Measurements from ENCODE around the gene KCNIP3. TPM values are rescaled to one million over a fixed set of nuclear protein-coding genes. Genes with fewer than 3 reads are reported as not detected.
A peak's percentile ranks its signal among the peaks of the same experiment; 100 is the strongest.
"Not testable (repeated sequence)": the region's sequence is repeated elsewhere in the genome, so short reads cannot be mapped to it uniquely, and the experiment has no call there.

The KCNIP3 gene
- total RNA-seq, 3 donors from 2014 or later (not counting 1 experiment from before 2014, with no cell fraction given), result 0.52 to 1.4 TPM; not detected in 1

DNA sequence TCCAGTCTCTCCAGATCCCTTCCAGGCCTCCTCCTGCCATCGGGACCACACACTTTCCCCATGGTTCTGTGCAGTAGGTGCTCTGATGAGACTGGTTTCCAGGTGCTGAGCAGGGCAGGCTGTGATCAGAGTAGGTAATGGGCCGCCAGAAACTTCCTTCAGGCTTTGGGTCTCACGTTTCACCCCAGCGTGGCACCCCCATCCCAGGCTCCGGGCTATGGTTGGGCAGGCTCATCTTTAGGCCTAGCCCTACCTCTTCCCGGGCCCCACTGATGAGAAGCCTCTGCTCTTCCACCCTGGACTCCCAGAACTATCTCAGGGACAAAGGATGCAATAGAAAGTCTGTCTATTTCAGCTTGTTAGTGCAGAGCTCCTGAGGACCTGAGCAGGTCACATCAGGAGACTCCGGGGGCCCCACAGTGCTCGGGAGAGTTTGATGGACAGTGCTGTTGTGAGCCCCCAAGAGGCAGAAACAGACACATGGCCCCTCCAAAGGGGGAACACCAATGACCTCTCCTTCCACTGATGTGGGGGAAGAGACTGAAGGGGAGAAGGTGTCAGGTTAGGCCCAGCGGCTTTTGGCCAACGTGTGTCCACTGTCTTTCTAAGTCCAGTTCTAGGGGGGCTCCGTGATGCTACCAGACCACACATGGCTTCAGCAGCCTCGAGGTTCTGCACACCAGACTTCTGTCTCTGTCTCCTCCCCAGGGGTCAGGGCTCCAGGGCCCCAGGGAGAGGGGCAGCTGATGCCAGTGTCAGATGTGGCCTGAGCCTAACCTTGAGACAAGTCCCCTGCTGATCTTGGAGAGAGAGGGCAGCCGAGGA is 28.7 kb upstream of the KCNIP3 start:
- WGBS (ENCODE audit: insufficient coverage), result 85% methylated on average over 13 of the region's 13 CpGs
- no peaks in the 10 kb centered on the region for H3K36me3 Mint-ChIP-seq
- peaks cover 0 to 3% of the 10 kb centered on the region in 2 donors for H3K27me3 Mint-ChIP-seq (ENCODE audit: low read depth in 2 of 2)
- H3K4me1 ChIP-seq (ENCODE audit: control insufficient read depth, insufficient read depth, low read length), result no peaks in the 10 kb centered on the region
- no peak overlapping the region for H3K4me3 ChIP-seq (ENCODE audit: low read length)
- no peak for ATAC-seq
- intact Hi-C loops (cut with micrococcal nuclease), result no loop called here
- no peak overlapping the region for H3K27ac ChIP-seq (ENCODE audit: low read length)
- H3K9me3 ChIP-seq (ENCODE audit: control insufficient read depth, insufficient read depth, low read length), result no peaks in the 10 kb centered on the region
- H3K4me3 Mint-ChIP-seq, result no peak overlapping the region
- H3K4me1 Mint-ChIP-seq, result no peaks in the 10 kb centered on the region
- H3K9me3 Mint-ChIP-seq, result no peaks in the 10 kb centered on the region
- TF ChIP-seq, protein P1, sequence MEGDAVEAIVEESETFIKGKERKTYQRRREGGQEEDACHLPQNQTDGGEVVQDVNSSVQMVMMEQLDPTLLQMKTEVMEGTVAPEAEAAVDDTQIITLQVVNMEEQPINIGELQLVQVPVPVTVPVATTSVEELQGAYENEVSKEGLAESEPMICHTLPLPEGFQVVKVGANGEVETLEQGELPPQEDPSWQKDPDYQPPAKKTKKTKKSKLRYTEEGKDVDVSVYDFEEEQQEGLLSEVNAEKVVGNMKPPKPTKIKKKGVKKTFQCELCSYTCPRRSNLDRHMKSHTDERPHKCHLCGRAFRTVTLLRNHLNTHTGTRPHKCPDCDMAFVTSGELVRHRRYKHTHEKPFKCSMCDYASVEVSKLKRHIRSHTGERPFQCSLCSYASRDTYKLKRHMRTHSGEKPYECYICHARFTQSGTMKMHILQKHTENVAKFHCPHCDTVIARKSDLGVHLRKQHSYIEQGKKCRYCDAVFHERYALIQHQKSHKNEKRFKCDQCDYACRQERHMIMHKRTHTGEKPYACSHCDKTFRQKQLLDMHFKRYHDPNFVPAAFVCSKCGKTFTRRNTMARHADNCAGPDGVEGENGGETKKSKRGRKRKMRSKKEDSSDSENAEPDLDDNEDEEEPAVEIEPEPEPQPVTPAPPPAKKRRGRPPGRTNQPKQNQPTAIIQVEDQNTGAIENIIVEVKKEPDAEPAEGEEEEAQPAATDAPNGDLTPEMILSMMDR (IDR thresholded peaks at IDR 0.05), result no peak
- peak in 1 of 2 donors; percentile 11 for DNase-seq
- H3K27ac Mint-ChIP-seq, result no peak overlapping the region
- H3K36me3 ChIP-seq (ENCODE audit: control insufficient read depth, insufficient read depth, low read length), result no peaks in the 10 kb centered on the region
- no peaks in the 10 kb centered on the region for H3K27me3 ChIP-seq (ENCODE audit: control insufficient read depth, insufficient read depth, low read length)

DNA sequence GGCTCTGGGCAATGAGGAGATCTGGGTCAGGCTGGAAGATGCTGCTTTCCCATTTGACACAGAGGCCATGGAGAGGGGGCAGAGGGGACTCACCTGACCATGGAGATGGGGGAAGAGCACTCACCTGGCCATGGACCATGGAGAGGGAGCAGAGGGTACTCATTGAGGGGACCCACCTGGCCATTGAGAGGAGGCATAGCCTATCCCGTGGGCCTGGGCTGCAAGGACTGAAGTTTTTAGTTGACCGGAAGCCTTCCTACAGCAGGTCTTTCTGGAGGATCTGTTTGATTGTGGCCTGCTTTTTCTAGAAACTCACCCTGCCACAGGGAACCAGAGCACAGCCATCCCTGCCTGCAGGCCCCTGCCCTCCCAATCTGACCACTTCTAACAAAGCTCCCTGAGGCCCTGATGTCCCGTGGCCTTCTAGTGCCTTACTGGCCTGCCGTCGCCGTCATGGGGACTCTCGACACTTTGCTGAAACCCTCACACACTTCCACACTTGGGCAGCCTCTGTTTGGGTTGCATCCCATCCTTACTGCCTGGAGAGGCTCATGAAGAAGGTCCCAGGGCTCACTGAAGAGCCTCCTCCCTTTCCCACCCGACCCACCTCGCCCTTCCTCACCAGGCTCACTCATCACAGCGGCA is 28.0 kb upstream of the KCNIP3 start:
- no peaks in the 10 kb centered on the region for H3K4me1 ChIP-seq (ENCODE audit: control insufficient read depth, insufficient read depth, low read length)
- ATAC-seq (no peak), DNase-seq (peak in 1 of 2 donors; percentile 9)
- H3K4me3 ChIP-seq (ENCODE audit: low read length), result no peak overlapping the region
- Mint-ChIP-seq H3K4me3 (no peak overlapping the region), H3K4me1 (no peaks in the 10 kb centered on the region), H3K27ac (no peak overlapping the region), H3K9me3 (no peaks in the 10 kb centered on the region), H3K27me3 (ENCODE audit: low read depth in 2 of 2) (peaks cover 0 to 3% of the 10 kb centered on the region in 2 donors), H3K36me3 (no peaks in the 10 kb centered on the region)
- H3K27me3 ChIP-seq (ENCODE audit: control insufficient read depth, insufficient read depth, low read length), result no peaks in the 10 kb centered on the region
- intact Hi-C loops (cut with micrococcal nuclease), result no loop called here
- TF ChIP-seq, protein P1 (IDR thresholded peaks at IDR 0.05), result no peak
- WGBS (ENCODE audit: insufficient coverage), result 97% methylated on average over 9 of the region's 10 CpGs
- H3K9me3 ChIP-seq (ENCODE audit: control insufficient read depth, insufficient read depth, low read length), result no peaks in the 10 kb centered on the region
- H3K27ac ChIP-seq (ENCODE audit: low read length), result no peak overlapping the region
- no peaks in the 10 kb centered on the region for H3K36me3 ChIP-seq (ENCODE audit: control insufficient read depth, insufficient read depth, low read length)

DNA sequence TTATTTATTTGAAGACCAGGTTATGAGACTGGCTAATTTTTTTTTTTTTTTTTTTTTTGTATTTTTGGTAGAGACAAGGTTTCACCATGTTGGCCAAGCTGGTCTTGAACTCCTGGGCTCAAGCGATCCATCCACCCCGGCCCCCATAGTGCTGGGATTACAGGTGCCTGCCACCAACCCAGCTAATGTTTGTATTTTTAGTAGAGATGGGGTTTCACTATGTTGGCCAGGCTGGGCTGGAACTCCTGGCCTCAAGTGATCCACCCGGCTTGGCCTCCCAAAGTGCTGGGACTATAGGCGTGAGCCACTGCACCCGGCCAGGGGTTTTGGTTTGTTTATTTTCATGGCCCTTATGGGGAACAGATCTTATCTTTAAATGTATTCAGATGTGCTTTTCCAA is 27.4 kb upstream of the KCNIP3 start:
- not testable (repeated sequence) for H3K4me1 ChIP-seq (ENCODE audit: control insufficient read depth, insufficient read depth, low read length)

DNA sequence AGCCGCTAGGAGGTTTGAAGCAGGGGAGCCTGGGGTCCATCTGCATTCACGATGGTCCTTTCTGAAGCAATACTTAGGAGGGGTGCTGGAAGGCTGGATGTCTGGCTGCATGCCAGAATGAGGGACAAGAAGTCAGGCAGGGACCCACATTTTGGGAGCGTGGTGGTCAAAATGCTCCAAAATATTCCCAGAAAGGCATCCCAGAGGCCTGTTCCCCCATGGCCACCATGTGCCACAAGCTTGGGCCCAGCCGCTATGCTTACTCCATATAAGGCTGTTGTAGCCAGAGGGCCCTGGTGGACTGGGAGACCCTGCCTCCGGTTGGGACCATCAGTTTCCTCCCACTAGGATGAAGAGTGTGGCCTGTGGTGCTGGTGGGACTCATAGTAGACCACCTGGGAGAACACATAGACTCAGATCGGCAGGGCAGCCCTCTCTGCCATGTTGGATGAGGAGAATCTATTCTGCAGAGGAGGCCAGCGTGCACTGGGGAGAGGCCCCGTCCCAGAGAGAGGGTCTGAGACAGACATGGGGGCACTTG is 26.5 kb upstream of the KCNIP3 start:
- H3K4me3 Mint-ChIP-seq, result no peak overlapping the region
- H3K4me1 Mint-ChIP-seq, result no peaks in the 10 kb centered on the region
- H3K27me3 Mint-ChIP-seq (ENCODE audit: low read depth in 2 of 2), result no peaks in the 10 kb centered on the region
- H3K9me3 Mint-ChIP-seq, result no peaks in the 10 kb centered on the region
- intact Hi-C loops (cut with micrococcal nuclease), result no loop called here
- TF ChIP-seq, protein P1 (IDR thresholded peaks at IDR 0.05), result no peak
- peak in 1 of 2 donors; percentile 10 for DNase-seq
- H3K27me3 ChIP-seq (ENCODE audit: control insufficient read depth, insufficient read depth, low read length), result no peaks in the 10 kb centered on the region
- no peak overlapping the region for H3K27ac Mint-ChIP-seq
- H3K9me3 ChIP-seq (ENCODE audit: control insufficient read depth, insufficient read depth, low read length), result no peaks in the 10 kb centered on the region
- H3K4me3 ChIP-seq (ENCODE audit: low read length), result no peak overlapping the region
- H3K27ac ChIP-seq (ENCODE audit: low read length), result no peak overlapping the region
- no peak for ATAC-seq
- 87% methylated on average over 8 of the region's 8 CpGs for WGBS (ENCODE audit: insufficient coverage)
- H3K36me3 Mint-ChIP-seq, result no peaks in the 10 kb centered on the region
- H3K36me3 ChIP-seq (ENCODE audit: control insufficient read depth, insufficient read depth, low read length), result no peaks in the 10 kb centered on the region
- H3K4me1 ChIP-seq (ENCODE audit: control insufficient read depth, insufficient read depth, low read length), result no peaks in the 10 kb centered on the region

More for the DNA sequence above, 27.4 kb upstream of the KCNIP3 start:
- WGBS (ENCODE audit: insufficient coverage), result 96% methylated on average over 5 of the region's 5 CpGs
- DNase-seq; ATAC-seq; H3K27me3 Mint-ChIP-seq (ENCODE audit: low read depth in 2 of 2); H3K36me3 Mint-ChIP-seq; intact Hi-C loops (cut with micrococcal nuclease); H3K27ac ChIP-seq (ENCODE audit: low read length); H3K4me3 Mint-ChIP-seq; H3K27ac Mint-ChIP-seq; H3K36me3 ChIP-seq (ENCODE audit: control insufficient read depth, insufficient read depth, low read length); H3K4me1 Mint-ChIP-seq; H3K27me3 ChIP-seq (ENCODE audit: control insufficient read depth, insufficient read depth, low read length); H3K9me3 Mint-ChIP-seq; H3K4me3 ChIP-seq (ENCODE audit: low read length); H3K9me3 ChIP-seq (ENCODE audit: control insufficient read depth, insufficient read depth, low read length): not testable (repeated sequence)

All from natural killer cell (primary cell).